IMR-90 (cell line): ENCODE measurements around the gene ENOX2. TPM values are rescaled to one million over a fixed set of nuclear protein-coding genes. Genes with fewer than 3 reads are reported as not detected.

ENCODE experiments used
- ATAC-seq: fragments of 200-7000 bp; cut with Tn5 transposase; 2 replicates; pipeline ENCODE4 v1.9.1; 2020; ENCODE audit warnings: low read depth, mild to moderate bottlenecking, moderate library complexity
- BruUV-seq: library from RNA; stranded (reverse); fragments of 400-500 nt; replicated peaks from 2 replicates; lab custom pipeline; 2021; lab: Mats Ljungman, UMichigan
- CTCF ChIA-PET: fragments of 300-600 bp; formaldehyde crosslinking; extraction: SDS; loops from one replicate; lab custom pipeline; 2021; ENCODE audit warnings: antibody characterized with exemption; lab: Yijun Ruan, JAX
- POLR2A ChIA-PET: fragments of 300-600 bp; sonication (Branson Sonifier 250); formaldehyde crosslinking; loops from one replicate; lab custom pipeline; 2022; ENCODE audit warnings: antibody characterized with exemption; ENCODE audit not compliant: unreplicated experiment; lab: Charles Lee
- DNase-seq: peaks from one replicate; pipeline ENCODE4 v3.0.0; 2013
- H2AFZ ChIP-seq: replicated peaks from 2 replicates; pipeline ENCODE3; 2013; ENCODE audit warnings: low read length, mild to moderate bottlenecking; ENCODE audit not compliant: poor library complexity
- H2AK5ac ChIP-seq: 2 replicates; pipeline ENCODE4 v1.6.1; 2013; ENCODE audit warnings: low read depth, low read length, inconsistent platforms
- H2AK9ac ChIP-seq: replicated peaks from 2 replicates; pipeline ENCODE3; 2013; ENCODE audit warnings: mild to moderate bottlenecking, low read depth, low read length, moderate library complexity; ENCODE audit not compliant: poor library complexity
- H2BK120ac ChIP-seq: 2 replicates; pipeline ENCODE4 v1.6.1; 2013; ENCODE audit warnings: low read depth, low read length, inconsistent platforms
- H2BK15ac ChIP-seq: 3 replicates; pipeline ENCODE4 v1.6.1; 2013; ENCODE audit warnings: low read depth, low read length, inconsistent platforms
- H2BK20ac ChIP-seq: 2 replicates; pipeline ENCODE4 v1.6.1; 2013; ENCODE audit warnings: low read depth, mild to moderate bottlenecking, inconsistent platforms, low read length, moderate library complexity
- H2BK5ac ChIP-seq: 2 replicates; pipeline ENCODE4 v1.6.1; 2013; ENCODE audit warnings: mild to moderate bottlenecking, low read depth, low read length, inconsistent platforms; ENCODE audit not compliant: poor library complexity, severe bottlenecking
- H3K14ac ChIP-seq: replicated peaks from 2 replicates; pipeline ENCODE4 v1.6.1; 2013; ENCODE audit warnings: low read depth, low read length, inconsistent platforms
- H3K18ac ChIP-seq: 2 replicates; pipeline ENCODE4 v1.6.1; 2013; ENCODE audit warnings: low read depth, low read length, control low read depth
- H3K23ac ChIP-seq: 2 replicates; pipeline ENCODE4 v1.6.1; 2013; ENCODE audit warnings: low read depth, low read length, inconsistent platforms
- H3K27ac ChIP-seq: 2 replicates; pipeline ENCODE4 v1.5.1; 2013; ENCODE audit warnings: mild to moderate bottlenecking, control low read depth, low read length; ENCODE audit not compliant: insufficient read depth
- H3K27me3 ChIP-seq: 2 replicates; pipeline ENCODE4 v1.6.1; 2013; ENCODE audit warnings: low read length; ENCODE audit not compliant: control insufficient read depth, insufficient read depth
- H3K36me3 ChIP-seq: 2 replicates; pipeline ENCODE4 v1.6.1; 2013; ENCODE audit warnings: low read length, mixed read lengths; ENCODE audit not compliant: control insufficient read depth, insufficient read depth
- H3K4ac ChIP-seq: 2 replicates; pipeline ENCODE4 v1.6.1; 2013; ENCODE audit warnings: low read depth, low read length, inconsistent platforms
- H3K4me1 ChIP-seq: 2 replicates; pipeline ENCODE4 v1.6.1; 2013; ENCODE audit warnings: low read length, mixed read lengths; ENCODE audit not compliant: control insufficient read depth, insufficient read depth
- H3K4me2 ChIP-seq: 2 replicates; pipeline ENCODE4 v1.6.1; 2013; ENCODE audit warnings: low read depth, mild to moderate bottlenecking, control low read depth, low read length, moderate library complexity
- H3K4me3 ChIP-seq: 2 replicates; pipeline ENCODE4 v1.5.1; 2013; ENCODE audit warnings: low read depth, mild to moderate bottlenecking, control low read depth, low read length, moderate library complexity; ENCODE audit not compliant: insufficient read depth
- H3K56ac ChIP-seq: 2 replicates; pipeline ENCODE4 v1.6.1; 2013; ENCODE audit warnings: low read length, inconsistent platforms; ENCODE audit not compliant: insufficient read depth; ENCODE audit errors: extremely low read depth
- H3K79me1 ChIP-seq, 2 experiments: 2 replicates each; pipeline ENCODE4 v1.6.1; 2013; ENCODE audit warnings: low read length in 2 of 2, inconsistent platforms in 1 of 2, low read depth in 1 of 2
- H3K9ac ChIP-seq: 2 replicates; pipeline ENCODE4 v1.6.1; 2013; ENCODE audit warnings: low read depth, low read length, control low read depth
- H3K9me1 ChIP-seq: 2 replicates; pipeline ENCODE4 v1.6.1; 2013; ENCODE audit warnings: low read length, inconsistent platforms; ENCODE audit not compliant: insufficient read depth
- H3K9me3 ChIP-seq: 2 replicates; pipeline ENCODE4 v1.6.1; 2013; ENCODE audit warnings: low read length; ENCODE audit not compliant: control insufficient read depth, insufficient read depth
- H4K20me1 ChIP-seq: 2 replicates; pipeline ENCODE4 v1.6.1; 2013; ENCODE audit warnings: low read length, inconsistent platforms; ENCODE audit not compliant: insufficient read depth
- H4K5ac ChIP-seq: 2 replicates; pipeline ENCODE4 v1.6.1; 2013; ENCODE audit warnings: mild to moderate bottlenecking, low read depth, low read length, control low read depth
- H4K8ac ChIP-seq, 2 experiments: 2 replicates each; pipeline ENCODE4 v1.6.1; 2013; ENCODE audit warnings: low read depth in 2 of 2, low read length in 2 of 2, control low read depth in 1 of 2, inconsistent platforms in 1 of 2
- H4K91ac ChIP-seq: 2 replicates; pipeline ENCODE4 v1.6.1; 2013; ENCODE audit warnings: low read depth, low read length, inconsistent platforms; ENCODE audit not compliant: insufficient read depth
- CHD1 ChIP-seq: IDR thresholded peaks from 2 replicates; pipeline ENCODE4 v1.6.1; 2012; ENCODE audit warnings: low read depth, low read length, improper control_type of control experiment
- FOS ChIP-seq: fragments of 150-350 bp; IDR thresholded peaks from 2 replicates; pipeline ENCODE4 v1.6.1; 2016; ENCODE audit warnings: low read depth, low read length
- MAFK ChIP-seq: IDR thresholded peaks from 2 replicates; pipeline ENCODE4 v1.6.1; 2012; ENCODE audit warnings: low read depth, low read length, improper control_type of control experiment
- MXI1 ChIP-seq: IDR thresholded peaks from 2 replicates; pipeline ENCODE4 v1.6.1; 2012; ENCODE audit warnings: low read depth, mild to moderate bottlenecking, low read length, moderate library complexity, borderline replicate concordance
- POLR2A ChIP-seq: IDR thresholded peaks from 2 replicates; pipeline ENCODE4 v1.6.1; 2012; ENCODE audit warnings: mild to moderate bottlenecking, low read depth, low read length
- RAD21 ChIP-seq: IDR thresholded peaks from 2 replicates; pipeline ENCODE4 v1.6.1; 2012; ENCODE audit warnings: low read length, improper control_type of control experiment
- RCOR1 ChIP-seq: IDR thresholded peaks from 2 replicates; pipeline ENCODE4 v1.6.1; 2012; ENCODE audit warnings: mild to moderate bottlenecking, low read length, improper control_type of control experiment; ENCODE audit not compliant: insufficient replicate concordance
- RFX5 ChIP-seq: IDR thresholded peaks from 2 replicates; pipeline ENCODE4 v1.8.0; 2012; ENCODE audit warnings: low read depth, mild to moderate bottlenecking, low read length, moderate library complexity
- WGBS, 2 experiments: methylation state at CpG; one replicate each; pipeline versions ENCODE4 v1.1.5 to v1.1.7; 2013; ENCODE audit warnings: missing lambda C conversion rate in 2 of 2; ENCODE audit not compliant: insufficient read length in 1 of 2; ENCODE audit errors: extremely low coverage in 2 of 2; 5-methylcytosine and 5-hydroxymethylcytosine counted together
- dilution Hi-C: fragments of 300-500 bp; cut with HindIII; formaldehyde crosslinking; loops from one replicate; pipeline ENCODE4 v1.14.3; 2018; ENCODE audit warnings: low sequenced_read_pairs; ENCODE audit not compliant: unreplicated experiment
- in situ Hi-C: fragments of 300-500 bp; cut with MboI; formaldehyde crosslinking; loops from 3 replicates; pipeline ENCODE4 v1.14.3; 2019; ENCODE audit warnings: low sequenced_read_pairs, inconsistent platforms, mixed read lengths
- intact Hi-C: fragments of 100-400 bp; cut with micrococcal nuclease; formaldehyde crosslinking; loops from 2 replicates; pipeline ENCODE4 v1.10.0; 2022
- polyA plus RNA-seq, 3 experiments: library from polyadenylated mRNA; depleted of rRNA; stranded (reverse); fragments of >200 nt; gene quantifications; 2 replicates each; pipeline ENCODE4 v1.2.3, GENCODE V29; 2012; ENCODE audit warnings: low replicate concordance in 1 of 3
- total RNA-seq: library from RNA; depleted of rRNA; stranded (reverse); fragments of >200 nt; gene quantifications from 2 replicates; pipeline ENCODE4 v1.2.3, GENCODE V29; 2012
- TF ChIP-seq, protein P1 (sequence below): conservative IDR thresholded peaks from 2 replicates; pipeline ENCODE4 v1.5.1; 2012; ENCODE audit warnings: mild to moderate bottlenecking, low read depth, low read length, improper control_type of control experiment
- TF ChIP-seq, protein P2 (sequence below): fragments of 150-350 bp; IDR thresholded peaks from 2 replicates; pipeline ENCODE4 v1.6.1; 2016; ENCODE audit warnings: low read depth, mild to moderate bottlenecking, low read length, moderate library complexity, borderline replicate concordance
- TF ChIP-seq, protein P3 (sequence below): fragments of 150-350 bp; IDR thresholded peaks from 2 replicates; pipeline ENCODE4 v1.6.1; 2017; ENCODE audit warnings: mild to moderate bottlenecking, antibody characterized with exemption, low read length, low read depth

Gene ENOX2
- total and polyA plus RNA-seq, 2 of the 4 experiments (the other 2 are of a cell fraction), result 6.3 to 11.8 TPM

DNA sequence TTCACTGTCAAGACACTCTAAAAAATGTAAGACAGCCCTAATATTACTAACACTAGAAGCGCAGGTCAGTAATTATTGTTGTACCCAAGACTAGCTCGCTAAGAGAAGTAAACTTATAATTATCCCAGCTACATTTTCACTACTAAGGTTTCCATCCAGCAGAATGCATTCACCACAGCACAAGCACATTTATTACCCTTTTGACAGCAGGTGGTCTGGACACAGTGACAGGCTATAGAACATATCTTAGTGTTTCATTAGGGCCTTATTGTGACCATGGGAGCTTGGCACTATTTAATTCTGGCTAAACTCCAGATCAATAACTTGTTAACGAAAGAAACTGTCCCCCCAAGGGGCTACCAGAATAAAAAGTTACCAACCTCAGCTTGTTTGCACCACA, 237.7 kb downstream of the ENOX2 start:
- intact Hi-C loops, result no loop called here
- Histone ChIP-seq H3K14ac (no peak overlapping the region), H2AK9ac (no peak overlapping the region), H3K18ac (no peak overlapping the region), H3K4me2 (no peak overlapping the region), H3K4me3 (no peak overlapping the region), H3K4ac (no peak overlapping the region), H3K36me3 (no peaks in the 10 kb centered on the region), H3K79me1 (no peaks in the 10 kb centered on the region), H4K5ac (no peak overlapping the region), H2AK5ac (no peak overlapping the region), H3K9me1 (no peaks in the 10 kb centered on the region), H4K20me1 (no peaks in the 10 kb centered on the region), H2BK15ac (no peak overlapping the region), H3K27me3 (no peaks in the 10 kb centered on the region; the same call in 1 of the 2 replicates), H3K56ac (no peak overlapping the region), H4K8ac (no peak overlapping the region), H3K27ac (no peak overlapping the region), H3K9me3 (no peaks in the 10 kb centered on the region), H2AFZ (no peak overlapping the region), H3K9ac (no peak overlapping the region), H3K23ac (no peak overlapping the region), H2BK5ac (no peak overlapping the region), H2BK120ac (no peak overlapping the region), H2BK20ac (no peak overlapping the region), H4K91ac (no peak overlapping the region), H3K4me1 (no peaks in the 10 kb centered on the region; the same call in 1 of the 2 replicates)
- TF ChIP-seq, protein P1, sequence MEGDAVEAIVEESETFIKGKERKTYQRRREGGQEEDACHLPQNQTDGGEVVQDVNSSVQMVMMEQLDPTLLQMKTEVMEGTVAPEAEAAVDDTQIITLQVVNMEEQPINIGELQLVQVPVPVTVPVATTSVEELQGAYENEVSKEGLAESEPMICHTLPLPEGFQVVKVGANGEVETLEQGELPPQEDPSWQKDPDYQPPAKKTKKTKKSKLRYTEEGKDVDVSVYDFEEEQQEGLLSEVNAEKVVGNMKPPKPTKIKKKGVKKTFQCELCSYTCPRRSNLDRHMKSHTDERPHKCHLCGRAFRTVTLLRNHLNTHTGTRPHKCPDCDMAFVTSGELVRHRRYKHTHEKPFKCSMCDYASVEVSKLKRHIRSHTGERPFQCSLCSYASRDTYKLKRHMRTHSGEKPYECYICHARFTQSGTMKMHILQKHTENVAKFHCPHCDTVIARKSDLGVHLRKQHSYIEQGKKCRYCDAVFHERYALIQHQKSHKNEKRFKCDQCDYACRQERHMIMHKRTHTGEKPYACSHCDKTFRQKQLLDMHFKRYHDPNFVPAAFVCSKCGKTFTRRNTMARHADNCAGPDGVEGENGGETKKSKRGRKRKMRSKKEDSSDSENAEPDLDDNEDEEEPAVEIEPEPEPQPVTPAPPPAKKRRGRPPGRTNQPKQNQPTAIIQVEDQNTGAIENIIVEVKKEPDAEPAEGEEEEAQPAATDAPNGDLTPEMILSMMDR, result no peak
- TF ChIP-seq POLR2A (no peak), FOS (no peak), RCOR1 (no peak), CHD1 (no peak), MXI1 (no peak), MAFK (no peak), RAD21 (no peak), RFX5 (no peak)
- TF ChIP-seq, protein P2, sequence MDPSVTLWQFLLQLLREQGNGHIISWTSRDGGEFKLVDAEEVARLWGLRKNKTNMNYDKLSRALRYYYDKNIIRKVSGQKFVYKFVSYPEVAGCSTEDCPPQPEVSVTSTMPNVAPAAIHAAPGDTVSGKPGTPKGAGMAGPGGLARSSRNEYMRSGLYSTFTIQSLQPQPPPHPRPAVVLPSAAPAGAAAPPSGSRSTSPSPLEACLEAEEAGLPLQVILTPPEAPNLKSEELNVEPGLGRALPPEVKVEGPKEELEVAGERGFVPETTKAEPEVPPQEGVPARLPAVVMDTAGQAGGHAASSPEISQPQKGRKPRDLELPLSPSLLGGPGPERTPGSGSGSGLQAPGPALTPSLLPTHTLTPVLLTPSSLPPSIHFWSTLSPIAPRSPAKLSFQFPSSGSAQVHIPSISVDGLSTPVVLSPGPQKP, result no peak
- TF ChIP-seq, protein P3, sequence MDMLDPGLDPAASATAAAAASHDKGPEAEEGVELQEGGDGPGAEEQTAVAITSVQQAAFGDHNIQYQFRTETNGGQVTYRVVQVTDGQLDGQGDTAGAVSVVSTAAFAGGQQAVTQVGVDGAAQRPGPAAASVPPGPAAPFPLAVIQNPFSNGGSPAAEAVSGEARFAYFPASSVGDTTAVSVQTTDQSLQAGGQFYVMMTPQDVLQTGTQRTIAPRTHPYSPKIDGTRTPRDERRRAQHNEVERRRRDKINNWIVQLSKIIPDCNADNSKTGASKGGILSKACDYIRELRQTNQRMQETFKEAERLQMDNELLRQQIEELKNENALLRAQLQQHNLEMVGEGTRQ, result no peak
- WGBS, 2 experiments, result no CpG with 5 or more reads among the region's 3 CpGs
- ChIA-PET CTCF (no interaction called here), POLR2A (no interaction called here)
- ATAC-seq, result no peak
- DNase-seq, result no peak
- BruUV-seq, result no TSS peak
- in situ Hi-C loops, result no loop called here
- dilution Hi-C loops, result no loop called here
